Stimulated activated naive CD8-positive, alpha-beta T cell treated with anti-CD3 and anti-CD28 coated beads, Interleukin-15, amount 100 ng/mL, for 72 hours (primary cell): ENCODE results near the gene NR2C1.

Experiments
- ATAC-seq: fragments of 150-1000 bp; cut with Tn5 transposase; 2 replicates; pipeline ENCODE4 v1.10.0; 2021; ENCODE audit warnings: mild to moderate bottlenecking, moderate library complexity
- DNase-seq, 2 donors: peaks; one replicate each; pipeline ENCODE4 v3.0.0; 2021 to 2022
- H3K27ac Mint-ChIP-seq, 2 donors: one replicate each; pipeline ENCODE4 v1.8.0; 2022; ENCODE audit warnings: mild to moderate bottlenecking in 2 of 2, mixed read lengths in 2 of 2, moderate library complexity in 2 of 2
- H3K27me3 Mint-ChIP-seq: one replicate; pipeline ENCODE4 v1.8.0; 2022; ENCODE audit warnings: mixed read lengths
- H3K4me1 Mint-ChIP-seq: one replicate; pipeline ENCODE4 v1.8.0; 2022; ENCODE audit warnings: mild to moderate bottlenecking, mixed read lengths
- H3K4me3 Mint-ChIP-seq, 2 donors: one replicate each; pipeline ENCODE4 v1.8.0; 2022; ENCODE audit warnings: mild to moderate bottlenecking in 2 of 2, mixed read lengths in 2 of 2, moderate library complexity in 1 of 2
- H3K9me3 Mint-ChIP-seq, 2 donors: one replicate each; pipeline ENCODE4 v1.8.0; 2022; ENCODE audit warnings: mixed read lengths in 2 of 2

Gene NR2C1

DNA sequence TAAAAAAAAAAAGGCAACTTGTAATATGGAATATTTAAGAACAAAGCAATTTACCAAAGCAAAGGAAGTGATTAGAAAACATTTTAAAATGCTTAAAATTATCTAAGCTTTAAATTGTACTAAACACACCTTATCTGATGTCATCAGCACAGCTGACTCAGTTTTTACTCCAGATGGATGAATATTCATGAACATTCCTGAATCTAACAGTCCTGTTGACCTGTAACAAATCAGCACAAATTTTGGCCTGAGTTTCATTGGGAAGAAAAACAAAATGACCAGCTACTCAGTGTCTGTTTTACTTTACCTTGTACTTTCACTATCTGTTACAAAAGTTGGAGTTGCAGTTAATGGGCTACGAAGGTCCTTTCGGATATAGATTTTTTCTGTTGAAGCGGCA, 16.0 kb downstream of the NR2C1 start:
- ATAC-seq, result no peak
- DNase-seq, result no peak
- Mint-ChIP-seq H3K4me3 (no peak overlapping the region), H3K9me3 (no peaks in the 10 kb centered on the region), H3K27ac (no peak overlapping the region), H3K27me3 (no peaks in the 10 kb centered on the region), H3K4me1 (no peaks in the 10 kb centered on the region)

DNA sequence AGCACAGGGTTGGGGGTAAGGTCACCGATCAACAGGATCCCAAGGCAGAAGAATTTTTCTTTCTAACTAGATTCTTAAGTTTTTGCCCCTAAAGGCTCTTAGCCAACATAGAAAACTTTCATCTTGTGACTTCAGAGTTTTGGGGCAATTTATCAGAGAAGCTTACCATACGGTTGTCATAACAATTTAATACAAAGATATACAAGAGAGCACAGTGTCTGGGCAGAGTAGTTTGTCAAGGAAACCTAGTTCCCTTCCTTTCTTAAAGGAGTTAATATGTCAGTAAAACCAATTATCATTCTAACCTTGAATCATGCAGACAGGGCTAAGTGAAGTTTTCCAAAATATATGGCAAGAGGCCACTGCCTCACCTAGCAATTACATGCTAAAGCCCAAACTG, 18.4 kb downstream of the NR2C1 start:
- ATAC-seq (no peak), DNase-seq (no peak)
- Mint-ChIP-seq H3K4me1 (no peaks in the 10 kb centered on the region), H3K27ac (no peak overlapping the region), H3K27me3 (no peaks in the 10 kb centered on the region), H3K9me3 (no peaks in the 10 kb centered on the region), H3K4me3 (no peak overlapping the region)

DNA sequence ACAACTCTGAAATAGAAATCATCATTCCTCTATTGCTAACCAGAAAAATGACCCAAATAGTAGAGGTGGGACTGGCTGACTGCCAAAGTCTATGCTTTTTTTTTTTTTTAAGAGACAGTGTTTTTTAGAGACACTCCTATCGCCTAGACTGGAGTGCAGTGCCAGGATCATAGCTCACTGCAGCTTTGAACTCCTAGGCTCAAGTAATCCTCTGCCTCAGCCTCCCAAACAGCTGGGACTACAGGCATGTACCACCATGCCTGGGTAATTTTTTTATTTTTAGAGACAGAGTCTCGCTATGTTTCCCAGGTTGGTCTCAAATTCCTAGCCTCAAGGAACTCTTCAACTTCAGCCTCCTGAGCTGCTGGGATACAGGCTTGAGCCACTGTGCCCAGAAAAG, 19.2 kb downstream of the NR2C1 start:
- no peaks in the 10 kb centered on the region for H3K9me3 Mint-ChIP-seq
- H3K4me1 Mint-ChIP-seq, result no peaks in the 10 kb centered on the region
- no peak overlapping the region for H3K4me3 Mint-ChIP-seq
- DNase-seq, result no peak
- H3K27ac Mint-ChIP-seq, result no peak overlapping the region
- ATAC-seq, result no peak
- no peaks in the 10 kb centered on the region for H3K27me3 Mint-ChIP-seq

DNA sequence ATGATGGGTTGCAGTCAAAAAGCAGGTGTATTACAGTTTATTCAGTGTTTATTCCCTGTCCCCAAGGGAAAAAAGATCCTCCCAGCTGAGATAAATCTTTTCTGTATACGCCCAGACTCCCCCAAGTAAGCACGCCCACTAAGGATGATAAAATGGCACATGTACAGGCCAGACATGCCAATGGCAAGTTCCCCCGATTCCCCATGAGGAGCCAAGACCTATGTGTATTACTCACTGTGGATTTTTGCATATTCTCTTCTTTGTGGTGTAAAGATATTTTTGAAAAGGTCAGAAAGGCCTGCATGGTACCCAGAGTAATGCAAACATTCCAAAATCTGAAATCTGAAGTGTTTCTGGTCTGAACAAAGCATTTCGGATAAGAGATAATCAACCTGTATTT, 22.2 kb downstream of the NR2C1 start:
- H3K4me1 Mint-ChIP-seq, result no peaks in the 10 kb centered on the region
- H3K27ac Mint-ChIP-seq, result no peak overlapping the region
- DNase-seq (no peak), ATAC-seq (no peak)
- no peaks in the 10 kb centered on the region for H3K9me3 Mint-ChIP-seq
- H3K27me3 Mint-ChIP-seq, result no peaks in the 10 kb centered on the region
- no peak overlapping the region for H3K4me3 Mint-ChIP-seq

DNA sequence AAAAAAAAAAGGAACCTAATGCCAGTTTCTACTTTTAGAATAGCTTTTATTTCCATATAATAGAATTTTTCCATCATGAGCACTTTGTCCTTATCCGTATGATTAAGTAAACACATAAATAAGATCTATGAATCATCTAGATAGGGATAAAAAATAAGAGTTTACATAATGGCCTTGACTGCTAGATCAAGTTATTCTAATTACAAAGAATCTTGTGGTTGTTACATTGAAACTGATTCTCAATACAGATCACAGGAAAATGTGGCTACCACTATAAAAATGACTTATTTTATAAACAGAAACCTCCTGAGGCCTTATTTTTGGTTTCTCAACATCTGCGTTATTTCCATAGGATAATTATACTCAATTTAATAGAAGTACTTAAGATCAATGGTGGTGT, 35.5 kb downstream of the NR2C1 start:
- DNase-seq (no peak), ATAC-seq (peak; percentile 53)
- no peak overlapping the region for H3K27ac Mint-ChIP-seq
- no peaks in the 10 kb centered on the region for H3K27me3 Mint-ChIP-seq
- H3K4me3 Mint-ChIP-seq, result no peak overlapping the region
- peaks cover 10% of the 10 kb centered on the region for H3K4me1 Mint-ChIP-seq
- no peaks in the 10 kb centered on the region for H3K9me3 Mint-ChIP-seq

DNA sequence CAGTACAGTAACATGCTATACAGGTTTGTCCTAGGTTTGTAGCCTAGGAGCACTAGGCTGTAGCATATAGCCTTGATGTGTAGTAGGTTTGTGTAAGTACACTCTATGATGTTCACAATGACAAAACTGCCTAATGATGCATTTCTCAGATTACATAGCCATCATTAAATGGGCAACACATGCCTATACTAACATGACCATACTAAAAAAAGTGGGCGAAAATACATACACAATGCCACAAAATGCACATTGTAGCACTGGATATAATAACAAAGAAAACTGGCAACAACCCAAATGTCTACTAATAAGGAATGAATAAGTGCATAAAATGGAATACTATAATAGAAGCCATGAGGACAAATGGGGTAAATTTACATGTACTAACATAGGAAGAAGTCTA, 38.7 kb downstream of the NR2C1 start:
- ATAC-seq, result no peak
- no peak for DNase-seq
- Mint-ChIP-seq H3K27me3 (no peaks in the 10 kb centered on the region), H3K27ac (no peak overlapping the region), H3K4me3 (no peak overlapping the region), H3K9me3 (no peaks in the 10 kb centered on the region), H3K4me1 (peaks cover 10% of the 10 kb centered on the region)

DNA sequence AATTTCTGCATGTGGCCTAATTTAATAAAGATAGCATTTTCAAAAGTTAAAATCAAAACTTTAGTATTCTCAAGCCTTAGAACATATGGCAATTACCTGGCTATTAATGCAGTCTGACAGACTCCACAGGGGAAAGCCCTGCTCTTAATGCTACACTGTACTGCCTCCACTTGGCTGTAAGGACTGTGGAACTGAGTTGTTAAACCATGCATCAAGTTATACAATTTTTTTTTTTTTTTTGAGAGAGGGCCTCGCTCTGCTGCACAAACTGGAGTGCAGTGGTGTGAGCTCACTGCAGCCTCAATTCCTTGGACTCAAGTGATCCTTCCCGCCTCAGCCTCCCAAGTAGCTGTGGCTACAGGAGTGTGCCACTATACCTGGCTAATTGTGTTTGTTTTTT, 50.9 kb downstream of the NR2C1 start:
- no peaks in the 10 kb centered on the region for H3K9me3 Mint-ChIP-seq
- DNase-seq (no peak), ATAC-seq (no peak)
- H3K27me3 Mint-ChIP-seq, result no peaks in the 10 kb centered on the region
- H3K4me1 Mint-ChIP-seq, result no peaks in the 10 kb centered on the region
- no peak overlapping the region for H3K27ac Mint-ChIP-seq
- H3K4me3 Mint-ChIP-seq, result no peak overlapping the region

DNA sequence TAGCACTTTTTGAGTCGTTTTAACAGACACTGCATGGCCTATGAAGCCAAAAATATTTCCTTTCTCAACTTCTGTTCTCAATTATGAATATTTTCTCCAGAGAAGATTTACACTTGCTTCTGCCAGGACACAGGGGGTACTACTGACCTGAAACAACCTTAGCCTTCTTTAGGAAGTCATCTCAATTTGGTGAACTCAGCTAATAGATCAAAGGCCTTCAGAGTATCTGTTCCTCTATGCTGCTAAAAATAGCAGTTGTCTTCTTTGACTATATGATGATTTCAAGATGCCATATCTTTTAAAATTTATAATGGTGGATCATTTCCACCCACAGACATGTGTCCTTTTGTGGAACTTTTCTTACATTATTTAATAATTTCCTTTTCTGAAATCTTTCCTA, 55.9 kb downstream of the NR2C1 start:
- H3K4me3 Mint-ChIP-seq, result no peak overlapping the region
- H3K4me1 Mint-ChIP-seq, result no peaks in the 10 kb centered on the region
- DNase-seq (no peak), ATAC-seq (no peak)
- no peaks in the 10 kb centered on the region for H3K27me3 Mint-ChIP-seq
- peaks cover 0 to 5% of the 10 kb centered on the region in 2 donors for H3K9me3 Mint-ChIP-seq
- H3K27ac Mint-ChIP-seq, result no peak overlapping the region

DNA sequence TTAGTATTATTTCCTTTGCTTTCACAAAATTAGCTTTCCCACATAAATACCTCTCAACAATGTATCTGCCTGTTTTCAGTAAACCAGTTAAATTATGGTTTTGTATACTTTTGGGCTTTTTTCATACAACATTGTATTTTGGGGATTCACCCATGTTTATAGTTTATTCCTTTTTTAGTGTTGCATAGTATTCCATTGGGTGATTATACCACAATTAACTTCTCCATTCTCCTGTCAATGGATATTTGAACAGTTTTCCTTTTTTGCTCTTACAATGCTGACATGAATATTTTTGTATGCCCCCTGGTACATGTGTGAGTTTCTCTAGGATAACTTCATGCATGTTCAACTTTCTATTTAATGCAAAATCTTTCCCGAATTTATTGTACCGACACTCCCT, 57.3 kb downstream of the NR2C1 start:
- H3K4me3 Mint-ChIP-seq, result no peak overlapping the region
- DNase-seq (no peak), ATAC-seq (no peak)
- H3K27ac Mint-ChIP-seq, result no peak overlapping the region
- H3K9me3 Mint-ChIP-seq, result peaks cover 0 to 5% of the 10 kb centered on the region in 2 donors
- H3K27me3 Mint-ChIP-seq, result no peaks in the 10 kb centered on the region
- no peaks in the 10 kb centered on the region for H3K4me1 Mint-ChIP-seq

DNA sequence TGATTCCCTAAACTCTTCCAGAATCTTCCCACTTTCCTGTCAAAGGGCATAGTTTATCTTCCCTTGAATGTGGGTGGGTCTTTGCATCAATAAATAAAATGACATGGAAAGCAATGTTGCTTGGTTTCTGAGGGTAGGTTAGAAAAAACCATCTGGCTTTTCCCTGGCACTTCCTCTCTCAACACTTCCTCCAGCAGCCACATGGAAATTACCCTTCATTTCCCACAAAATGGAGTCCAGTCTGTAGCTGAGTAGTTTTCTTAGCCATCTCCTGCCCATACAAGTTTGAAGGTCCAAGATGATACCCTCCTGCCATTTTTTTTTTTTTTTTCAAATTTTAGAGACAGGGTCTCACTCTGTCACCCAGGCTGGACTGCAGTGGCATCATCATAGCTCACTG, 58.9 kb downstream of the NR2C1 start:
- no peak for ATAC-seq

DNA sequence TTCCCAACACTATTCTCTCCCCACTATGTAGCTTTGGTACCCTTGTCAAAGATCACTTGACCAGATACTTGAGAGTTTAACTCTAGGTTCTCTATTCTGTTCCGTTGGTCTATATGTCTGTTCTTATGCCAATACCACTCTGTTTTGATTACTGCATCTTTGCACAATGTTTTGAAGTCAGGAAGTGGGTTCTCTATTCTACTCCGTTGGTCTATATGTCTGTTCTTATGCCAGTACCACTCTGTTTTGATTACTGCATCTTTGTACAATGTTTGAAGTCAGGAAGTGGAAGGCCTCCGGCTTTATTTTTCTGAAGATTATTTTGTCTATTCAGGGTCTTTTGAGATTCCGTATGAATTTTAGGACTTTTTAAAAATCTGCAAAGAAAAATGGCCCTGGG, 67.2 kb downstream of the NR2C1 start:
- no peak overlapping the region for H3K27ac Mint-ChIP-seq
- peaks cover 26% of the 10 kb centered on the region for H3K4me1 Mint-ChIP-seq
- ATAC-seq (no peak), DNase-seq (no peak)
- H3K4me3 Mint-ChIP-seq, result no peak overlapping the region
- H3K9me3 Mint-ChIP-seq, result peaks cover 9 to 12% of the 10 kb centered on the region in 2 donors
- H3K27me3 Mint-ChIP-seq, result no peaks in the 10 kb centered on the region

More for the DNA sequence above, 58.9 kb downstream of the NR2C1 start:
- H3K27ac Mint-ChIP-seq, result no peak overlapping the region
- no peaks in the 10 kb centered on the region for H3K4me1 Mint-ChIP-seq
- DNase-seq, result no peak
- H3K27me3 Mint-ChIP-seq, result no peaks in the 10 kb centered on the region
- peaks cover 0 to 5% of the 10 kb centered on the region in 2 donors for H3K9me3 Mint-ChIP-seq
- H3K4me3 Mint-ChIP-seq, result no peak overlapping the region

DNA sequence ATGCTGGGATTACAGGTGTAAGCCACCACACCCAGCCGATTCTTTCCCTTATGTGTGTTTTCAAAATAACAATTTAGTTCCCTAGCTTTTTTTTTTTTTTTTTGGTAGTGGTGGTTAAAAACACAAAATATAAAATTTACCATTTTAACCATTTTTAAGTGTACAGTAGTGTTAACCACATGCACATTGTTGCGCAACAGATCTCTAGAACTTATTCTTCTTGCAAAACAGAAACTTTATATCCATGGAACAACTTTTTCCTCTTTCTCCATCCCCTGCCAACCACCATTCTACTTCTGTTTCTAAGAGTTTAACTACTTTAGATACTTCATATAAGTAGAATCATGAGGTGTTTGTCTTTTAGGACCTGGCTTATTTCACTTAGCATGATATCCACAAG, 68.8 kb downstream of the NR2C1 start:
- peak overlapping the region; percentile 64 to 75 for H3K4me3 Mint-ChIP-seq
- H3K27ac Mint-ChIP-seq, result peak overlapping the region; percentile 66 to 87
- peaks cover 9 to 12% of the 10 kb centered on the region in 2 donors for H3K9me3 Mint-ChIP-seq
- no peaks in the 10 kb centered on the region for H3K27me3 Mint-ChIP-seq
- H3K4me1 Mint-ChIP-seq, result peaks cover 33% of the 10 kb centered on the region
- DNase-seq (no peak), ATAC-seq (no peak)

DNA sequence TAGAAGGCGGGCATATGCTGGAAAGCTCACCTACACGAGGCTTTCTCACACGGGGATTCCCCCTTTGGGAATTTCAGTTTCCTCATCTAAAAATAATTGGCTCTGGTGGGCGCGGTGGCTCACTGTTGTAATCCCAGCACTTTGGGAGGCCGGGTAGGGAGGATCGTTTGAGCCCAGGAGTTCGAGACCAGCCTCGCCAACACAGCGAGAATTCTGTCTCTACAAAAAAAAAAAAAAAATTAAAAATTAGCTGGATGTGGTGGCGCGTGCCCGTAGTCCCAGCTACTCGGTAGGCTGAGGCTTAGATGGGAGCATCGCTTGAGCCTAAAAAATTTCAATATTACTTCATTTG, 69.5 kb downstream of the NR2C1 start:
- Mint-ChIP-seq H3K4me1 (peaks cover 40% of the 10 kb centered on the region), H3K9me3 (peaks cover 9 to 12% of the 10 kb centered on the region in 2 donors), H3K4me3 (peak overlapping the region; percentile 75 to 86), H3K27ac (peak overlapping the region; percentile 92 to 94), H3K27me3 (no peaks in the 10 kb centered on the region)
- ATAC-seq (peak; percentile 5), DNase-seq (no peak)

DNA sequence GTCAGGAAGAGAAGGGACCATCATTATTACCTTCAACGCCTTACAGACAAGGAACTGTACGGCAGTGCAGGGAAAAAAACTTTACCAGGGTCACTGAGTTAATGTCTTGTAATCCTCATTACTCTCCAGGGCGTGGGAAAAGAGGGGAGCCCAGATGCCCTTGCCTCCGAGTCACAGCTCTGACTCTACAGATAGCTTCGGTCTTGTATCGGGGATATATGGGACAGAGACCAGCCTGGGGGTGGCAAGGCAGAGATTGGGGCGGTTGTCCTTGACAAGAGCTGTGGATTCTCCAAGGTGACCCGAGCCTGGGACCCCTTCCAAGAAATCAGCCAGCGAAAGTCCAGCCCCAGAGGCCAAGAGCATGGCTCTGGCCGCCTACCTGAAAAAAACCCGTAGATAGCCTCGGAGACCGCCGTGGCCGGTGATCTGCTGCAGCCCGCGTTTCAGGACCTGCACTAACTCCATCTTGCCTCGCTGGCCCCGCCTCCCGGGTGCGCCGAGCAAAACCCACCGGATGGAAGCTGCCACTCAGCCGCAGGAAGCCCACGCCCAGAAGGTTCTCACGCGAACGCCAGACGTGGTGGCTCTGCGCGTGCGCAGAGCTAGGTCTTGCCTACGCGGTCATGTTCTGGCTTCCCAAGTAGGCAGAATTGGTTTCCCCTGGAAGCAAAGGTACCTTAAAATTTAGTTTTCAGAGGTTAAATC, 70.1 kb downstream of the NR2C1 start, which contains the start of gene NDUFA12:
Gene NDUFA12, minus strand, starts transcription at position 485 of the 708 bp plus-strand sequence. Its CDS starts 17 bp downstream, at position 468.
- Mint-ChIP-seq H3K27ac (peak within 1 kb of the TSS; percentile 92 to 94), H3K4me1 (peaks cover 45% of the 10 kb centered on the region), H3K27me3 (no peaks in the 10 kb centered on the region), H3K9me3 (peaks cover 9 to 12% of the 10 kb centered on the region in 2 donors), H3K4me3 (peak within 1 kb of the TSS; percentile 75 to 86)
- ATAC-seq (peak; percentile 99), DNase-seq (peak; percentile 91 to 96)

DNA sequence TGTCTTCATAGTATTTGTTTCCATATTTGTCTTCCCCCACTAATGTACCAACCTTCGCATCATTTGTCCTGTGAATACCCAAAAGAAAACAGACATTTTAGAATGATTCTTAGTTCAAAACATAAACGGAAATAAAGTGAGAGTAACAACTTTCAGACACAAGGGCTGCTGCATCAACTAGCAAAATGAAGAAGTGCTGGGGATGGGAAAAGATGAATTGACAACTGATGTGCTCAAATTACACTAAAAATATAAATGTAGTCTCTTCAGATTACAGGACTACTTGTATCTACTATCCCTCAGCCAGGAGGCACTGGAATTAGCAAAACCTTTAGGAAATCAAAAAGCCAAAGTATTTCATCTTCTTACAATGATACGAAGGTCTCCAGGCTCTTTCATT, 70.7 kb downstream of the NR2C1 start:
- H3K9me3 Mint-ChIP-seq, result peaks cover 9 to 12% of the 10 kb centered on the region in 2 donors
- H3K4me3 Mint-ChIP-seq, result peak overlapping the region; percentile 75 to 86
- ATAC-seq (no peak), DNase-seq (no peak)
- no peaks in the 10 kb centered on the region for H3K27me3 Mint-ChIP-seq
- H3K4me1 Mint-ChIP-seq, result peaks cover 50% of the 10 kb centered on the region
- peak overlapping the region; percentile 92 to 94 for H3K27ac Mint-ChIP-seq

DNA sequence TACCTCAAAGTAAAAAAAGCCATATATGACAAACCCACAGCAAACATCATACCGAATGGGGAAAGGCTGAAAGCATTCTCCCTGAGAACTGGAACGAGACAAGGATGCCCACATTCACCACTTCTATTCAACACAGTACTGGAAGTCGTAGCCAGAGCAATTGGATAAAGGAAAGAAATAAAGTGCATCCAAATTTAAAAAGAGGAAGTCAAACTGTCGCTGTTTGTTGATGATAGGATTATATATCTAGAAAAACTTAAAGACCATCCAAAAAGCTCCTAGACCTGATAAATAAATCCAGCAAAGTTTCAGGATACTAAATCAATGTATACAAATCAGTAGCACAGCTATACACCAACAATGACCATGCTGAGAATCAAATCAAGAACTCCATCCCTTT, 75.1 kb downstream of the NR2C1 start:
- H3K27ac Mint-ChIP-seq, result no peak overlapping the region
- peaks cover 37% of the 10 kb centered on the region for H3K4me1 Mint-ChIP-seq
- H3K9me3 Mint-ChIP-seq, result no peaks in the 10 kb centered on the region
- no peak overlapping the region for H3K4me3 Mint-ChIP-seq
- ATAC-seq (no peak), DNase-seq (no peak)
- H3K27me3 Mint-ChIP-seq, result no peaks in the 10 kb centered on the region

DNA sequence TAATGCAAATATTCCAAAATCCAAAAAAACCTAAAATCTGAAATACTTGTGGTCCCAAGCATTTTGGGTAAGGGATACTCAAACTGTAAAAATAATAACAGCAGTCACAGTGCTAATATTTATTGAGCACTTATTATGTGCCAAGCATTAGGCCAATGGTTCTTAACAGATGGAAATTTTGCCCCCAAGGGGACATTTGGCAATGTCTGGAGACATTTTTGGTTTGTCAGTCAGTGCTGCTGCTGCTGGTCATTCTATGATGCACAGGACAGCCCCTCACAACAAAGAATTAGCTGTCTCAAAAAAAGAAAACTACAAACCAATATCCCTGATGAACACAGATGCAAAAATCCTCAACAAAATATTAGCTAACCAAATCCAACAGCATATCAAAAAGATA, 75.7 kb downstream of the NR2C1 start:
- Mint-ChIP-seq H3K4me1 (peaks cover 35% of the 10 kb centered on the region), H3K27ac (no peak overlapping the region), H3K27me3 (no peaks in the 10 kb centered on the region), H3K4me3 (no peak overlapping the region), H3K9me3 (no peaks in the 10 kb centered on the region)
- DNase-seq (no peak), ATAC-seq (no peak)
